ENCODE results near the gene SORCS3. TPM values are rescaled to one million over a fixed set of nuclear protein-coding genes. Genes with fewer than 3 reads are reported as not detected.

SORCS3 gene
- polyA plus RNA-seq, 3 donors: not detected

- Mint-ChIP-seq H3K27ac (no peak overlapping the region), H3K9me3 (peaks cover 0 to 2% (median 2%) of the 10 kb centered on the region in 7 donors), H3K4me1 (no peaks in the 10 kb centered on the region), H3K36me3 (no peaks in the 10 kb centered on the region), H3K27me3 (ENCODE audit: low read depth in 3 of 3) (peaks cover 0 to 1% (median 0%) of the 10 kb centered on the region in 3 donors), H3K4me3 (no peak overlapping the region)
- H2AFZ ChIP-seq (ENCODE audit: insufficient read depth, low read depth, low read length, poor library complexity, severe bottlenecking): no peak overlapping the region
- no peak overlapping the region for H3K9ac ChIP-seq (ENCODE audit: insufficient read depth, low read length, poor library complexity, severe bottlenecking)
- TF ChIP-seq CTCF (IDR thresholded peaks at IDR 0.05): no peak
- WGBS (ENCODE audit: insufficient coverage): 69% methylated on average over 2 of the region's 3 CpGs
- no peaks in the 10 kb centered on the region for H3K36me3 ChIP-seq (replicated peaks in 1 of 2; ENCODE audit: control insufficient read depth in 1 of 2, insufficient read depth in 2 of 2, low read length in 2 of 2)
- no peak for DNase-seq
- no peaks in the 10 kb centered on the region for H3K4me1 ChIP-seq (ENCODE audit: control insufficient read depth in 1 of 2, insufficient read depth in 2 of 2, low read length in 2 of 2)
- intact Hi-C loops (cut with micrococcal nuclease): no loop called here
- no peaks in the 10 kb centered on the region for H3K27me3 ChIP-seq (ENCODE audit: control insufficient read depth in 2 of 2, insufficient read depth in 2 of 2, low read length in 2 of 2)
- no peaks in the 10 kb centered on the region for H3K79me2 ChIP-seq (ENCODE audit: insufficient read depth, low read length)
- H3K27ac ChIP-seq (ENCODE audit: low read depth in 1 of 2, low read length in 2 of 2): no peak overlapping the region
- H3K4me3 ChIP-seq (replicated peaks in 1 of 3; ENCODE audit: low read depth in 2 of 3, low read length in 3 of 3): no peak overlapping the region
- H3K9me3 ChIP-seq (replicated peaks in 1 of 2; ENCODE audit: control insufficient read depth in 1 of 2, insufficient read depth in 1 of 2, low read length in 2 of 2): no peaks in the 10 kb centered on the region
- H4K20me1 ChIP-seq (ENCODE audit: insufficient read depth, low read length): no peaks in the 10 kb centered on the region
- no peak overlapping the region for H3K4me2 ChIP-seq (replicated peaks; ENCODE audit: extremely low read depth, low read length, poor library complexity, severe bottlenecking)
Measured at GRCh38 chr10:104842704-104843103, 201.6 kb downstream of the SORCS3 start.

DNA sequence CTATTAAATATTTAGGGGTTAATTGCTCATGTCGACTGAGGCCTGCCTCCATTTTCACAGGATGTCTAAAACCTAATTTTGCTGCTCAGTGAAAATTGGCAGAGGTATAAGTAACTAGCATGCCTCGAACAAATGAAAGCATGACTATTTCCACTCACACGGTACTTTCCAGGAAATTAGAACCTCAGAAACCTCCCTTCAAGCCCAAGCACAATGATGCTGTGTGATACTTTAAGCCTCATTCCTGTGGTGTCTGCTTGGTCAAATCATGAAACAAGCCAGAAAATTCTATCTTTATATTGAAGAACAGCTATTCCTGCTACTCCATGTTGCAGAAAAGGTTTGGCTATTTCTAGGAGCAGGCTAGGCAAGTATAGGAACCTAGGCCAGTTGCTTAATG is 203.0 kb downstream of the SORCS3 start:
- H3K9me3 ChIP-seq (replicated peaks in 1 of 2; ENCODE audit: control insufficient read depth in 1 of 2, insufficient read depth in 1 of 2, low read length in 2 of 2): no peaks in the 10 kb centered on the region
- no peak overlapping the region for H3K27ac ChIP-seq (ENCODE audit: low read depth in 1 of 2, low read length in 2 of 2)
- H2AFZ ChIP-seq (ENCODE audit: insufficient read depth, low read depth, low read length, poor library complexity, severe bottlenecking): no peak overlapping the region
- DNase-seq: no peak
- 100% methylated on average over 1 of the region's 3 CpGs for WGBS (ENCODE audit: insufficient coverage)
- TF ChIP-seq CTCF (IDR thresholded peaks at IDR 0.05): no peak
- H3K4me2 ChIP-seq (replicated peaks; ENCODE audit: extremely low read depth, low read length, poor library complexity, severe bottlenecking): no peak overlapping the region
- no peaks in the 10 kb centered on the region for H4K20me1 ChIP-seq (ENCODE audit: insufficient read depth, low read length)
- no peak overlapping the region for H3K9ac ChIP-seq (ENCODE audit: insufficient read depth, low read length, poor library complexity, severe bottlenecking)
- no peaks in the 10 kb centered on the region for H3K79me2 ChIP-seq (ENCODE audit: insufficient read depth, low read length)
- no peaks in the 10 kb centered on the region for H3K36me3 ChIP-seq (replicated peaks in 1 of 2; ENCODE audit: control insufficient read depth in 1 of 2, insufficient read depth in 2 of 2, low read length in 2 of 2)
- no peaks in the 10 kb centered on the region for H3K27me3 ChIP-seq (ENCODE audit: control insufficient read depth in 2 of 2, insufficient read depth in 2 of 2, low read length in 2 of 2)
- no peaks in the 10 kb centered on the region for H3K27me3 Mint-ChIP-seq (ENCODE audit: low read depth in 3 of 3)
- no peaks in the 10 kb centered on the region for H3K4me1 ChIP-seq (ENCODE audit: control insufficient read depth in 1 of 2, insufficient read depth in 2 of 2, low read length in 2 of 2)
- no peak overlapping the region for H3K4me3 Mint-ChIP-seq
- intact Hi-C loops (cut with micrococcal nuclease): no loop called here
- H3K9me3 Mint-ChIP-seq: peaks cover 0 to 2% (median 2%) of the 10 kb centered on the region in 7 donors
- H3K36me3 Mint-ChIP-seq: no peaks in the 10 kb centered on the region
- H3K4me3 ChIP-seq (replicated peaks in 1 of 3; ENCODE audit: low read depth in 2 of 3, low read length in 3 of 3): no peak overlapping the region
- H3K27ac Mint-ChIP-seq: no peak overlapping the region
- H3K4me1 Mint-ChIP-seq: no peaks in the 10 kb centered on the region
